Heart left ventricle (tissue), 16 donors: ENCODE measurements around the gene ZBTB20. TPM values are rescaled to one million over a fixed set of nuclear protein-coding genes. Genes with fewer than 3 reads are reported as not detected.
A peak's percentile ranks its signal among the peaks of the same experiment; 100 is the strongest.

Experiments
- ATAC-seq, 4 donors: fragments of 200-7000 bp; cut with Tn5 transposase; one replicate each; pipeline ENCODE4 v1.9.1; 2020 to 2022; ENCODE audit warnings: moderate library complexity in 4 of 4, mild to moderate bottlenecking in 3 of 4, moderate number of reproducible peaks in 1 of 4
- DNase-seq, 5 donors: peaks; one replicate each; pipeline ENCODE4 v3.0.0-alpha.2; 2020
- H3K27ac ChIP-seq, 12 donors: fragments of 200-600 bp; sonication (generic) in 4 of 12; one replicate each; pipeline versions ENCODE4 v1.5.0 to v1.8.0; 2016 to 2022; ENCODE audit warnings: mild to moderate bottlenecking in 2 of 12
- H3K27me3 ChIP-seq, 9 donors: fragments of 200-600 bp; sonication (generic) in 2 of 9; one replicate each; pipeline versions ENCODE4 v1.5.1 to v1.8.0; 2016 to 2022; ENCODE audit warnings: mild to moderate bottlenecking in 3 of 9
- H3K36me3 ChIP-seq, 9 donors: fragments of 200-600 bp; sonication (generic) in 2 of 9; one replicate each; pipeline versions ENCODE4 v1.5.0 to v1.8.0; 2018 to 2022; ENCODE audit warnings: mild to moderate bottlenecking in 2 of 9
- H3K4me1 ChIP-seq, 12 donors: fragments of 200-600 bp; sonication (generic) in 4 of 12; one replicate each; pipeline versions ENCODE4 v1.5.0 to v1.8.0; 2016 to 2022; ENCODE audit warnings: mild to moderate bottlenecking in 3 of 12
- H3K4me3 ChIP-seq, 12 donors: fragments of 200-600 bp; sonication (generic) in 4 of 12; one replicate each; pipeline versions ENCODE4 v1.5.0 to v1.8.0; 2017 to 2022; ENCODE audit warnings: mild to moderate bottlenecking in 9 of 12, moderate library complexity in 4 of 12
- H3K9me3 ChIP-seq, 12 donors: fragments of 200-600 bp; sonication (generic) in 4 of 12; one replicate each; pipeline versions ENCODE4 v1.5.0 to v1.8.0; 2016 to 2022; ENCODE audit warnings: mild to moderate bottlenecking in 1 of 12
- CTCF ChIP-seq, 12 donors: fragments of 200-600 bp; sonication (generic) in 4 of 12; IDR thresholded peaks; one replicate each; pipeline versions ENCODE4 v1.5.0 to v1.8.0; 2018 to 2022; ENCODE audit warnings: antibody characterized with exemption in 12 of 12, mild to moderate bottlenecking in 5 of 12
- POLR2A ChIP-seq, 2 donors: fragments of 450-650 bp; IDR thresholded peaks; one replicate each; pipeline ENCODE4 v1.6.1; 2017; ENCODE audit warnings: antibody characterized with exemption in 2 of 2, mild to moderate bottlenecking in 2 of 2, moderate library complexity in 2 of 2
- WGBS, 4 donors: extraction: QIAGEN DNeasy Blood & Tissue Kit in 2 of 4; methylation state at CpG; one replicate each; pipeline versions ENCODE4 v1.1.5 to v1.1.7; 2013 to 2018; 5-methylcytosine and 5-hydroxymethylcytosine counted together
- intact Hi-C, 10 donors: fragments of 100-400 bp; cut with DNase I; formaldehyde crosslinking; loops; one replicate each; pipeline versions ENCODE4 v1.11.1 to v1.14.2; 2022
- polyA plus RNA-seq, 2 donors: library from polyadenylated mRNA; stranded (reverse); fragments of 200-250 nt; gene quantifications; one replicate each; pipeline ENCODE4 v1.2.3, GENCODE V29; 2013
- total RNA-seq, 9 donors: library from RNA; depleted of rRNA in 2 of 9; stranded (reverse); fragments of >200 nt in 2 of 9; fragmentation: NEBNext Ultra II Directional in 3 of 9; extraction: Animal tissue kit (Norgen Biotek cat#: 25700) in 3 of 9; gene quantifications; one replicate each; pipeline versions ENCODE4 v1.1.0 to v1.2.4, GENCODE V29; 2016 to 2023
- donor health status: ischemic (EF 13 %, LVEDD 7.1; RV severe dilation, severe dysfunction).
- donor health status: healthy with polysubstance abuse.
- donor health status: DM: no; HTN: yes; CAD: no.
- donor health status: DM: no; HTN: no; CAD: no.
- donor health status: ischemic (EF 25% LVEDD 6.9; RV normal size, moderate dysfunction).
- donor health status: ischemic (EF 25% LVEDD 5.7; RV mildly dilated, moderate dysfunction).
- donor health status: healthy.
- donor health status: DM: yes; HTN: yes; CAD: no.
- donor health status: ischemic (EF 35%, LVEDD 5.7; RV mildly dilated, moderate dysfunction).
- donor health status: nonischemic (EF 11% LVEDD 7.7; RV severe dilation, severe dysfunction).
- donor health status: DM: yes; HTN: yes; CAD: no.
- donor health status: PGD.
- donor health status: ischemic (EF 29% LVEDD 5.4; RV normal size, mild dysfunction).
- donor health status: nonischemic (EF 23%, LVEDD 6.1; RV moderate dilation, normal function).

ZBTB20 gene
- total and polyA plus RNA-seq, 11 donors, result 6.2 to 109 (median 77.3) TPM

GRCh38 chr3:115089481-115089880, 57.6 kb downstream of the ZBTB20 start:
- Histone ChIP-seq H3K4me3 (no peak overlapping the region), H3K27me3 (no peaks in the 10 kb centered on the region), H3K9me3 (no peaks in the 10 kb centered on the region), H3K4me1 (peaks cover 0 to 69% (median 28%) of the 10 kb centered on the region in 12 donors), H3K27ac (no peak overlapping the region), H3K36me3 (no peaks in the 10 kb centered on the region)
- intact Hi-C loops, result loop anchor here in 3 of 10 donors (10.0 kb wide), 3 partner anchors 255 to 725 kb away; no protein-coding TSS in a partner anchor
- no peak for TF ChIP-seq CTCF (IDR thresholded peaks at IDR 0.05)
- no peak for TF ChIP-seq POLR2A (IDR thresholded peaks at IDR 0.05)
- DNase-seq (no peak), ATAC-seq (no peak)
- WGBS, 4 donors, result 90 to 96% (median 93%) methylated on average over 2 of the region's 2 CpGs

- intact Hi-C loops, result loop anchor here in 3 of 10 donors (10.0 kb wide), 3 partner anchors 253 to 723 kb away; no protein-coding TSS in a partner anchor
- ATAC-seq (no peak), DNase-seq (no peak)
- Histone ChIP-seq H3K4me3 (no peak overlapping the region), H3K4me1 (peaks cover 0 to 75% (median 27%) of the 10 kb centered on the region in 12 donors), H3K27ac (no peak overlapping the region), H3K27me3 (no peaks in the 10 kb centered on the region), H3K9me3 (no peaks in the 10 kb centered on the region), H3K36me3 (no peaks in the 10 kb centered on the region)
- TF ChIP-seq CTCF (IDR thresholded peaks at IDR 0.05), result no peak
- 33 to 52% (median 47%) methylated on average over 1 of the region's 1 CpG for WGBS, 4 donors
Measured at GRCh38 chr3:115087512-115087911, 59.6 kb downstream of the ZBTB20 start.

GRCh38 chr3:115086344-115086743, 60.7 kb downstream of the ZBTB20 start:
- TF ChIP-seq CTCF (IDR thresholded peaks at IDR 0.05) (no peak), POLR2A (IDR thresholded peaks at IDR 0.05) (no peak)
- 90 to 93% (median 91%) methylated on average over 2 of the region's 2 CpGs for WGBS, 4 donors
- Histone ChIP-seq H3K4me3 (no peak overlapping the region), H3K9me3 (no peaks in the 10 kb centered on the region), H3K36me3 (no peaks in the 10 kb centered on the region), H3K27me3 (no peaks in the 10 kb centered on the region), H3K27ac (no peak overlapping the region), H3K4me1 (peaks cover 0 to 63% (median 25%) of the 10 kb centered on the region in 12 donors)
- intact Hi-C loops, result loop anchor here in 3 of 10 donors (10.0 kb wide), 3 partner anchors 252 to 722 kb away; no protein-coding TSS in a partner anchor
- ATAC-seq (no peak), DNase-seq (no peak)

GRCh38 chr3:115085197-115085865, 61.8 kb downstream of the ZBTB20 start:
- WGBS, 4 donors, result 58 to 69% (median 65%) methylated on average over 2 of the region's 2 CpGs
- ATAC-seq (peak; percentile 54 to 73 (median 66)), DNase-seq (no peak)
- H3K4me1 ChIP-seq, result peaks cover 0 to 62% (median 21%) of the 10 kb centered on the region in 12 donors
- H3K9me3 ChIP-seq, result no peaks in the 10 kb centered on the region
- H3K27ac ChIP-seq, result peak overlapping the region in 3 of 12 donors; percentile 7 to 19 (median 16)
- intact Hi-C loops, result loop anchor here in 3 of 10 donors (10.0 kb wide), 3 partner anchors 251 to 721 kb away; no protein-coding TSS in a partner anchor
- H3K36me3 ChIP-seq, result no peaks in the 10 kb centered on the region
- H3K27me3 ChIP-seq, result no peaks in the 10 kb centered on the region
- TF ChIP-seq CTCF (IDR thresholded peaks at IDR 0.05) (peak in 7 of 12 donors; percentile 6 to 42 (median 22)), POLR2A (IDR thresholded peaks at IDR 0.05) (no peak)
- H3K4me3 ChIP-seq, result no peak overlapping the region
